ENCODE results near the gene SYNC.

DNA sequence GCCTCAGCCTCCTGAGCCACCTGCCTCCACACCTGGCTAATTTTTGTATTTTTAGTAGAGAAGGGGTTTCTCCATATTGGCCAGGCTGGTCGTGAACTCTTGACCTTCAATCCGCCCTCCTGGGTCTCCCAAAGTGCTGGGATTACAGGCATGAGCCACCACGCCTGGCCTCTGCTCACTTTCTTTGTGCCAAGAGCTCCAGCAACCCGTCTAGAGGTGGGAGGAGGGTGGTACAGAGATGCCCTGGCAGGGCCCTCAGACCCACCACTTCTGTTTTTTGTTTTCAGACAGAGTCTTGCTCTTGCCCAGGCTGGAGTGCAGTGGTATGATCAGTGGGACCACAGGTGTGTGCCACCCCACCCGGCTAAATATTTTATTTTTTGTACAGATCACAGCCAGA is 6.9 kb upstream of the SYNC start:
- TF ChIP-seq, protein P1, sequence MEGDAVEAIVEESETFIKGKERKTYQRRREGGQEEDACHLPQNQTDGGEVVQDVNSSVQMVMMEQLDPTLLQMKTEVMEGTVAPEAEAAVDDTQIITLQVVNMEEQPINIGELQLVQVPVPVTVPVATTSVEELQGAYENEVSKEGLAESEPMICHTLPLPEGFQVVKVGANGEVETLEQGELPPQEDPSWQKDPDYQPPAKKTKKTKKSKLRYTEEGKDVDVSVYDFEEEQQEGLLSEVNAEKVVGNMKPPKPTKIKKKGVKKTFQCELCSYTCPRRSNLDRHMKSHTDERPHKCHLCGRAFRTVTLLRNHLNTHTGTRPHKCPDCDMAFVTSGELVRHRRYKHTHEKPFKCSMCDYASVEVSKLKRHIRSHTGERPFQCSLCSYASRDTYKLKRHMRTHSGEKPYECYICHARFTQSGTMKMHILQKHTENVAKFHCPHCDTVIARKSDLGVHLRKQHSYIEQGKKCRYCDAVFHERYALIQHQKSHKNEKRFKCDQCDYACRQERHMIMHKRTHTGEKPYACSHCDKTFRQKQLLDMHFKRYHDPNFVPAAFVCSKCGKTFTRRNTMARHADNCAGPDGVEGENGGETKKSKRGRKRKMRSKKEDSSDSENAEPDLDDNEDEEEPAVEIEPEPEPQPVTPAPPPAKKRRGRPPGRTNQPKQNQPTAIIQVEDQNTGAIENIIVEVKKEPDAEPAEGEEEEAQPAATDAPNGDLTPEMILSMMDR (conservative IDR thresholded peaks at IDR 0.05 in 1 of 2, IDR thresholded peaks at IDR 0.05 in 1 of 2; ENCODE audit: low read depth in 1 of 2, low read length in 2 of 2), result no peak
- no peak for TF ChIP-seq EZH2 (IDR thresholded peaks at IDR 0.05; ENCODE audit: low read length, missing control alignments)
